A549 treated with Hydrocortisone at 1 μM for 4 hours (cell line): ENCODE results near the gene LIMS2. TPM values are rescaled to one million over a fixed set of nuclear protein-coding genes. Genes with fewer than 3 reads are reported as not detected.

Experiments used
- total RNA-seq: library from RNA; stranded (reverse); fragments of 200-300 nt; extraction: Qiagen RNA extraction; gene quantifications from 5 replicates; pipeline ENCODE4 v1.2.3, GENCODE V29; 2022

Gene LIMS2
- 6.3 to 9.8 TPM (median 6.4 TPM) in 5 replicates for total RNA-seq

GRCh38 chr2:127675331-127676261 is at the start of gene LIMS2:
Gene LIMS2 (minus strand): TSS chr2:127675530. CDS start chr2:127675024, 506 bp downstream.

GRCh38 chr2:127701193-127701650 is 25.9 kb upstream of the LIMS2 start, which contains the start of gene SFT2D3:
Gene SFT2D3 (plus strand): TSS chr2:127701497. CDS start chr2:127701529, 32 bp downstream.

GRCh38 chr2:127645395-127646291 is 29.7 kb downstream of the LIMS2 start, which contains the start of gene GPR17:
Gene GPR17 (plus strand): TSS chr2:127646153. CDS start chr2:127650736, 4,583 bp downstream.

Other genes starting within 250 kb of the LIMS2 start
- gene IWS1, start 149.0 kb downstream of the LIMS2 start, total RNA-seq = 34.5 to 47.8 TPM (median 38.7 TPM) in 5 replicates
- 0.12 to 0.31 TPM (median 0.21 TPM) in 5 replicates for gene MYO7B, start 139.8 kb downstream of the LIMS2 start, total RNA-seq
- 0.11 TPM in 1 of 5 replicates, not detected in the others for gene GPR17, start 29.4 kb downstream of the LIMS2 start, total RNA-seq
- gene SFT2D3, start 26.0 kb upstream of the LIMS2 start, total RNA-seq = 4.4 to 6.0 TPM (median 5.5 TPM) in 5 replicates
- 22.3 to 25.5 TPM (median 24.6 TPM) in 5 replicates for gene WDR33, start 135.6 kb upstream of the LIMS2 start, total RNA-seq
- 51.1 to 58.9 TPM (median 53.1 TPM) in 5 replicates for gene POLR2D, start 182.6 kb upstream of the LIMS2 start, total RNA-seq
- gene AMMECR1L, start 210.4 kb upstream of the LIMS2 start, total RNA-seq = 16.0 to 20.2 TPM (median 17.9 TPM) in 5 replicates